ENCODE results near the gene ARHGAP18.

- TF ChIP-seq CTCF (IDR thresholded peaks at IDR 0.05; ENCODE audit: insufficient read depth, low read length, poor library complexity, severe bottlenecking) (no peak), EZH2phosphoT487 (conservative IDR thresholded peaks at IDR 0.05; ENCODE audit: low read length) (no peak)
Observed at GRCh38 chr6:129726650-129727049, 16.7 kb upstream of the ARHGAP18 start.

Data from SU-DHL-6 (cell line).